Epithelial cell of proximal tubule (primary cell): ENCODE results near the gene PTPRU. TPM values are rescaled to one million over a fixed set of nuclear protein-coding genes. Genes with fewer than 3 reads are reported as not detected.

Experiments
- DNase-seq: peaks from one replicate; pipeline ENCODE4 v3.0.0-alpha.2; 2011; ENCODE audit warnings: low read depth
- H3K4me3 ChIP-seq: 2 replicates; pipeline ENCODE4 v1.5.1; 2011; ENCODE audit warnings: low read depth, mild to moderate bottlenecking, low read length
- CTCF ChIP-seq: conservative IDR thresholded peaks from 2 replicates; pipeline ENCODE4 v1.5.1; 2012; ENCODE audit warnings: low read depth, mild to moderate bottlenecking, low read length
- total RNA-seq: library from RNA; depleted of rRNA; stranded (reverse); fragments of >200 nt; gene quantifications from 2 replicates; pipeline ENCODE4 v1.2.3, GENCODE V29; 2015

The PTPRU gene
- total RNA-seq, 1 donor from 2014 or later, result 44.7 TPM

- H3K4me3 ChIP-seq, result peak overlapping the region; percentile 62
- TF ChIP-seq CTCF, result no peak
- no peak for DNase-seq
Measured at GRCh38 chr1:29259802-29260441, 23.6 kb downstream of the PTPRU start.

- no peak overlapping the region for H3K4me3 ChIP-seq
- TF ChIP-seq CTCF, result no peak
- DNase-seq, result no peak
Measured at GRCh38 chr1:29260531-29260930, 24.2 kb downstream of the PTPRU start.

GRCh38 chr1:29264773-29265389, 28.6 kb downstream of the PTPRU start:
- TF ChIP-seq CTCF, result no peak
- H3K4me3 ChIP-seq, result no peak overlapping the region
- no peak for DNase-seq

GRCh38 chr1:29266912-29267311, 30.6 kb downstream of the PTPRU start:
- H3K4me3 ChIP-seq, result no peak overlapping the region
- TF ChIP-seq CTCF, result no peak
- DNase-seq, result no peak

GRCh38 chr1:29267321-29268070, 31.2 kb downstream of the PTPRU start:
- TF ChIP-seq CTCF, result no peak
- H3K4me3 ChIP-seq, result no peak overlapping the region
- DNase-seq, result no peak

GRCh38 chr1:29269382-29269781, 33.1 kb downstream of the PTPRU start:
- DNase-seq, result no peak
- no peak for TF ChIP-seq CTCF
- H3K4me3 ChIP-seq, result no peak overlapping the region
